SK-N-SH treated with all-trans-retinoic acid at 6 μM for 48 hours (cell line): ENCODE measurements around the gene SLC7A6OS.

Experiments used
- ATAC-seq: fragments of 200-7000 bp; cut with Tn5 transposase; 3 replicates; pipeline ENCODE4 v1.9.1; 2020; ENCODE audit warnings: mild to moderate bottlenecking, moderate library complexity
- ARNTL ChIP-seq: fragments of 450-650 bp; formaldehyde crosslinking; IDR thresholded peaks from 2 replicates; pipeline ENCODE4 v1.5.0; 2020; ENCODE audit warnings: low read depth, mild to moderate bottlenecking, moderate library complexity, borderline replicate concordance
- CSDC2 ChIP-seq: fragments of 250-450 bp; sonication (Bioruptor Pico); IDR thresholded peaks from 2 replicates; pipeline ENCODE4 v1.5.0; 2020; ENCODE audit warnings: mild to moderate bottlenecking, moderate library complexity
- ESRRG ChIP-seq: fragments of 250-450 bp; sonication (Bioruptor Pico); IDR thresholded peaks from 2 replicates; pipeline ENCODE4 v1.6.1; 2021; ENCODE audit warnings: mild to moderate bottlenecking
- GLIS3 ChIP-seq: fragments of 250-450 bp; sonication (Bioruptor Pico); IDR thresholded peaks from 2 replicates; pipeline ENCODE4 v1.5.0; 2020; ENCODE audit warnings: mild to moderate bottlenecking, moderate library complexity
- ISL1 ChIP-seq: fragments of 250-450 bp; sonication (Bioruptor Pico); IDR thresholded peaks from 2 replicates; pipeline ENCODE4 v2.1.2; 2022; ENCODE audit warnings: mild to moderate bottlenecking, moderate library complexity
- OSR1 ChIP-seq: fragments of 250-450 bp; sonication (Bioruptor Pico); IDR thresholded peaks from 2 replicates; pipeline ENCODE4 v1.8.0; 2022; ENCODE audit warnings: moderate library complexity, mild to moderate bottlenecking, inconsistent platforms
- PPARA ChIP-seq: fragments of 250-450 bp; sonication (Bioruptor Pico); IDR thresholded peaks from 2 replicates; pipeline ENCODE4 v1.5.0; 2020; ENCODE audit warnings: mild to moderate bottlenecking, borderline replicate concordance
- RARB ChIP-seq: fragments of 250-450 bp; sonication (Bioruptor Pico); IDR thresholded peaks from 2 replicates; pipeline ENCODE4 v1.8.0; 2021; ENCODE audit warnings: mild to moderate bottlenecking, moderate library complexity
- SNAI2 ChIP-seq: fragments of 250-450 bp; sonication (Bioruptor Pico); IDR thresholded peaks from 2 replicates; pipeline ENCODE4 v1.5.0; 2020; ENCODE audit warnings: mild to moderate bottlenecking, moderate library complexity
- TCF4 ChIP-seq: fragments of 250-450 bp; sonication (Bioruptor Pico); IDR thresholded peaks from 2 replicates; pipeline ENCODE4 v1.8.0; 2021; ENCODE audit warnings: mild to moderate bottlenecking, moderate library complexity, borderline replicate concordance
- TOX ChIP-seq: fragments of 250-450 bp; sonication (Bioruptor Pico); IDR thresholded peaks from 2 replicates; pipeline ENCODE4 v1.8.0; 2021; ENCODE audit warnings: mild to moderate bottlenecking, moderate library complexity, borderline replicate concordance
- ZC3H10 ChIP-seq: fragments of 250-450 bp; sonication (Bioruptor Pico); IDR thresholded peaks from 2 replicates; pipeline ENCODE4 v1.5.1; 2021; ENCODE audit warnings: mild to moderate bottlenecking, moderate library complexity
- ZFP3 ChIP-seq: fragments of 250-450 bp; sonication (Bioruptor Pico); IDR thresholded peaks from 2 replicates; pipeline ENCODE4 v1.5.0; 2020; ENCODE audit warnings: mild to moderate bottlenecking, moderate library complexity
- ZFP30 ChIP-seq: fragments of 450-650 bp; formaldehyde crosslinking; IDR thresholded peaks from 2 replicates; pipeline ENCODE4 v1.5.0; 2022; ENCODE audit warnings: mild to moderate bottlenecking, moderate library complexity
- ZNF565 ChIP-seq: fragments of 450-650 bp; formaldehyde crosslinking; conservative IDR thresholded peaks from 2 replicates; pipeline ENCODE4 v1.5.0; 2020; ENCODE audit warnings: low read depth, mild to moderate bottlenecking, moderate library complexity
- ZNF70 ChIP-seq: fragments of 450-650 bp; formaldehyde crosslinking; IDR thresholded peaks from 2 replicates; pipeline ENCODE4 v1.5.0; 2020; ENCODE audit warnings: mild to moderate bottlenecking, moderate library complexity
- ZNF8 ChIP-seq: fragments of 450-650 bp; formaldehyde crosslinking; IDR thresholded peaks from 2 replicates; pipeline ENCODE4 v1.5.0; 2020; ENCODE audit warnings: mild to moderate bottlenecking, moderate library complexity
- TF ChIP-seq, protein P1 (sequence below): fragments of 250-450 bp; sonication (Bioruptor Pico); IDR thresholded peaks from 2 replicates; pipeline ENCODE4 v1.5.0; 2020; ENCODE audit warnings: mild to moderate bottlenecking, moderate library complexity
- TF ChIP-seq, protein P2 (sequence below): fragments of 250-450 bp; sonication (Bioruptor Pico); IDR thresholded peaks from 2 replicates; pipeline ENCODE4 v1.5.1; 2021; ENCODE audit warnings: mild to moderate bottlenecking, moderate library complexity
- TF ChIP-seq, protein P3 (sequence below): fragments of 250-450 bp; sonication (Bioruptor Pico); IDR thresholded peaks from 2 replicates; pipeline ENCODE4 v1.8.0; 2021; ENCODE audit warnings: low read depth, mild to moderate bottlenecking, moderate library complexity, borderline replicate concordance
- TF ChIP-seq, protein P4 (sequence below): fragments of 250-450 bp; sonication (Bioruptor Pico); IDR thresholded peaks from 2 replicates; pipeline ENCODE4 v1.8.0; 2020; ENCODE audit warnings: mild to moderate bottlenecking, moderate library complexity, borderline replicate concordance

SLC7A6OS gene

DNA sequence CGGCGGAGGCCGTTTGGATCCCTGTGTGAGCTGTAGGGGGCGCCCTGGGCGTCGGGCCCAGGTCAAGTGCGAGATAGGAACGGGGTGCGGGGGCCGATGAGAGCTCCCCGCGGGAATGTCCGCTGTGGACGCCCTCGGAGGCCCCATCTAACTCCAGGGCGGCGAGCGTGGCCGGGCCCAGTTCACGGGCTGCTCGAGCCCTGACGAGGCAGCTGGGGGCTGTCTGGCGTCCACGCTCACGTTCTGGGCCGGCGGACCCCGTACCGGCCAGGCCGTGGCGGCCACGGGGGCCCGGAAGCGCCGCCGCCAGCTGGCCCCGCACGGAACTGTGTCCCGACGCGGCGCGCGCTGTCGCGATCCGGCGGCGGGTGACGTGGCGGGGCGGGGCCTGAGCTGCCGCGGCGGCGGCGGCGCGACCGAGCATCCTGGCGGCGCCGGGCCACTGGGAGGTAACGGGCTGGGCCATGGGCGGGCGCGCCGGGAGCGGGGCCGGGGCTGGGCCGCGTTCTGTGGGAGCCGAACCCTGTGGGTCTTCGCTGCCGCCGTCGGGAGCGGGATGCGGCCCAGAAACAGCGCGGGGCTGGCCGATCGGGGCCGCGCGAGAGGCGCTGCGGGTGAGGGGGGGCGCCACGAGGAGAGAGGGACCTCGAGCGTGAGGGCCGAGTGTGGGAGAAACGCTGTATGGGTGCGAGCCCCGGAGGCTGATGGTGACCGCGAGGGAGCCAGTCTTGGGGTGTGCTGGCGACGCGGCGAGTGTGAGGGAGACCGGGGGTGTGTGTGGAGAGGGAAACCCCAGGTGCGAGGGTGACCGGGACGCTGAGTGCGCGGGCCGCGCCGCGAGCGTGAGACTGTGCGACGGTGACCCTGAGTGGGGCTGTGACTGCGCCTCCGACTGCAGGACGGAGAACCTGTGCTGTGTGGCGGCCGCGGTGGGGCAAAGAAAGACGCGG lies 46.3 kb downstream of the SLC7A6OS start, which contains the start of gene SLC7A6:
Gene SLC7A6 (plus strand): TSS at position 399 of the 950 bp plus-strand sequence. CDS start 10,201 bp downstream, outside the sequence.
- TF ChIP-seq ZNF8 (CRISPR knock-in tag) (no peak), ARNTL (CRISPR knock-in tag) (no peak), SNAI2 (CRISPR knock-in tag) (no peak), TOX (CRISPR knock-in tag) (no peak), OSR1 (CRISPR knock-in tag) (no peak), ESRRG (CRISPR knock-in tag) (no peak), TCF4 (CRISPR knock-in tag) (no peak), ISL1 (no peak), ZFP3 (CRISPR knock-in tag) (no peak), RARB (CRISPR knock-in tag) (no peak), GLIS3 (no peak), ZFP30 (CRISPR knock-in tag) (no peak), ZNF565 (CRISPR knock-in tag) (no peak), ZNF70 (no peak), PPARA (CRISPR knock-in tag) (no peak), CSDC2 (CRISPR knock-in tag) (no peak), ZC3H10 (CRISPR knock-in tag) (no peak)
- TF ChIP-seq, protein P1, sequence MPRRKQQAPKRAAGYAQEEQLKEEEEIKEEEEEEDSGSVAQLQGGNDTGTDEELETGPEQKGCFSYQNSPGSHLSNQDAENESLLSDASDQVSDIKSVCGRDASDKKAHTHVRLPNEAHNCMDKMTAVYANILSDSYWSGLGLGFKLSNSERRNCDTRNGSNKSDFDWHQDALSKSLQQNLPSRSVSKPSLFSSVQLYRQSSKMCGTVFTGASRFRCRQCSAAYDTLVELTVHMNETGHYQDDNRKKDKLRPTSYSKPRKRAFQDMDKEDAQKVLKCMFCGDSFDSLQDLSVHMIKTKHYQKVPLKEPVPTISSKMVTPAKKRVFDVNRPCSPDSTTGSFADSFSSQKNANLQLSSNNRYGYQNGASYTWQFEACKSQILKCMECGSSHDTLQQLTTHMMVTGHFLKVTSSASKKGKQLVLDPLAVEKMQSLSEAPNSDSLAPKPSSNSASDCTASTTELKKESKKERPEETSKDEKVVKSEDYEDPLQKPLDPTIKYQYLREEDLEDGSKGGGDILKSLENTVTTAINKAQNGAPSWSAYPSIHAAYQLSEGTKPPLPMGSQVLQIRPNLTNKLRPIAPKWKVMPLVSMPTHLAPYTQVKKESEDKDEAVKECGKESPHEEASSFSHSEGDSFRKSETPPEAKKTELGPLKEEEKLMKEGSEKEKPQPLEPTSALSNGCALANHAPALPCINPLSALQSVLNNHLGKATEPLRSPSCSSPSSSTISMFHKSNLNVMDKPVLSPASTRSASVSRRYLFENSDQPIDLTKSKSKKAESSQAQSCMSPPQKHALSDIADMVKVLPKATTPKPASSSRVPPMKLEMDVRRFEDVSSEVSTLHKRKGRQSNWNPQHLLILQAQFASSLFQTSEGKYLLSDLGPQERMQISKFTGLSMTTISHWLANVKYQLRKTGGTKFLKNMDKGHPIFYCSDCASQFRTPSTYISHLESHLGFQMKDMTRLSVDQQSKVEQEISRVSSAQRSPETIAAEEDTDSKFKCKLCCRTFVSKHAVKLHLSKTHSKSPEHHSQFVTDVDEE (CRISPR knock-in tag), result no peak
- TF ChIP-seq, protein P2, sequence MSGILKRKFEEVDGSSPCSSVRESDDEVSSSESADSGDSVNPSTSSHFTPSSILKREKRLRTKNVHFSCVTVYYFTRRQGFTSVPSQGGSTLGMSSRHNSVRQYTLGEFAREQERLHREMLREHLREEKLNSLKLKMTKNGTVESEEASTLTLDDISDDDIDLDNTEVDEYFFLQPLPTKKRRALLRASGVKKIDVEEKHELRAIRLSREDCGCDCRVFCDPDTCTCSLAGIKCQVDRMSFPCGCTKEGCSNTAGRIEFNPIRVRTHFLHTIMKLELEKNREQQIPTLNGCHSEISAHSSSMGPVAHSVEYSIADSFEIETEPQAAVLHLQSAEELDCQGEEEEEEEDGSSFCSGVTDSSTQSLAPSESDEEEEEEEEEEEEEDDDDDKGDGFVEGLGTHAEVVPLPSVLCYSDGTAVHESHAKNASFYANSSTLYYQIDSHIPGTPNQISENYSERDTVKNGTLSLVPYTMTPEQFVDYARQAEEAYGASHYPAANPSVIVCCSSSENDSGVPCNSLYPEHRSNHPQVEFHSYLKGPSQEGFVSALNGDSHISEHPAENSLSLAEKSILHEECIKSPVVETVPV (CRISPR knock-in tag), result no peak
- TF ChIP-seq, protein P3, sequence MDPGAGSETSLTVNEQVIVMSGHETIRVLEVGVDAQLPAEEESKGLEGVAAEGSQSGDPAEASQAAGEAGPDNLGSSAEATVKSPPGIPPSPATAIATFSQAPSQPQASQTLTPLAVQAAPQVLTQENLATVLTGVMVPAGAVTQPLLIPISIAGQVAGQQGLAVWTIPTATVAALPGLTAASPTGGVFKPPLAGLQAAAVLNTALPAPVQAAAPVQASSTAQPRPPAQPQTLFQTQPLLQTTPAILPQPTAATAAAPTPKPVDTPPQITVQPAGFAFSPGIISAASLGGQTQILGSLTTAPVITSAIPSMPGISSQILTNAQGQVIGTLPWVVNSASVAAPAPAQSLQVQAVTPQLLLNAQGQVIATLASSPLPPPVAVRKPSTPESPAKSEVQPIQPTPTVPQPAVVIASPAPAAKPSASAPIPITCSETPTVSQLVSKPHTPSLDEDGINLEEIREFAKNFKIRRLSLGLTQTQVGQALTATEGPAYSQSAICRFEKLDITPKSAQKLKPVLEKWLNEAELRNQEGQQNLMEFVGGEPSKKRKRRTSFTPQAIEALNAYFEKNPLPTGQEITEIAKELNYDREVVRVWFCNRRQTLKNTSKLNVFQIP (CRISPR knock-in tag), result no peak
- TF ChIP-seq, all 23 proteins: peak for 0
- ATAC-seq, result peak; percentile 66

DNA sequence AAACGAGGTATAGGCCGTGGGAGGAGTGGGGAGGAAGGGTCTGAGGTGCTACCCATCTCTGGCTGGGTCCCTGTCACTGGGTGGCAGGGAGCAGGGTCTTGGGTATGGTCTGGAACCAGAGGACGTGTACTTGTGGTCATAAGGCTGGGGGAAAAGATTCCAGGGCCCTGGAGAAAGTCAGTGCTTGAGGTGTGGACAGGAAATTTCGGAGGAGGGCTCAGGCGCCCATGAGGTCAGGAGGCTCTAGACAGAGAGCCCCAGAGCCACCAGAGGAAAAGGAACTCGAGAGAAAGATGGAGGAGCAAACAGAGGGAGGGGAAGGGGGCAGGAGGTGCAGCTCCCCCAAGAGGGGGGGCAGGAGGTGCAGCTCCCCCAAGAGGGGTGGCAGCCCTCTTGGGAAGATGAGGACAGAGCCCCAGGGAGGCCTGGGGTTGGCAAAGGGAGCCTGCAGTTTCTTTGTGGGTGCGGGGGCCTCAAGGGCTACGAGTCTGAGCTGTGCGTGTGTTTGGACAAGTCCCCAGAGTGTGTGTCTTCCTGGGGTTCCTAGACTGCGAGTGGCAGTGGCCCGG lies 47.1 kb downstream of the SLC7A6OS start:
- TF ChIP-seq ZNF565 (CRISPR knock-in tag), result no peak
- TF ChIP-seq, protein P4, sequence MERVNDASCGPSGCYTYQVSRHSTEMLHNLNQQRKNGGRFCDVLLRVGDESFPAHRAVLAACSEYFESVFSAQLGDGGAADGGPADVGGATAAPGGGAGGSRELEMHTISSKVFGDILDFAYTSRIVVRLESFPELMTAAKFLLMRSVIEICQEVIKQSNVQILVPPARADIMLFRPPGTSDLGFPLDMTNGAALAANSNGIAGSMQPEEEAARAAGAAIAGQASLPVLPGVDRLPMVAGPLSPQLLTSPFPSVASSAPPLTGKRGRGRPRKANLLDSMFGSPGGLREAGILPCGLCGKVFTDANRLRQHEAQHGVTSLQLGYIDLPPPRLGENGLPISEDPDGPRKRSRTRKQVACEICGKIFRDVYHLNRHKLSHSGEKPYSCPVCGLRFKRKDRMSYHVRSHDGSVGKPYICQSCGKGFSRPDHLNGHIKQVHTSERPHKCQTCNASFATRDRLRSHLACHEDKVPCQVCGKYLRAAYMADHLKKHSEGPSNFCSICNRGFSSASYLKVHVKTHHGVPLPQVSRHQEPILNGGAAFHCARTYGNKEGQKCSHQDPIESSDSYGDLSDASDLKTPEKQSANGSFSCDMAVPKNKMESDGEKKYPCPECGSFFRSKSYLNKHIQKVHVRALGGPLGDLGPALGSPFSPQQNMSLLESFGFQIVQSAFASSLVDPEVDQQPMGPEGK, result peak; percentile 39; the same call in 1 of the 2 replicates
- no peak; the same call in 2 of the 3 replicates for ATAC-seq
